CD4-positive, alpha-beta T cell treated with Interleukin-10 for 1 hour (primary cell): ENCODE data around the gene CLCNKB.
A peak's percentile ranks its signal among the peaks of the same experiment; 100 is the strongest.
"Not testable (repeated sequence)": the region's sequence is repeated elsewhere in the genome, so short reads cannot be mapped to it uniquely, and the experiment has no call there.

Experiments
- DNase-seq: peaks from one replicate; pipeline ENCODE4 v3.0.0-alpha.2; 2020

CLCNKB gene

GRCh38 chr1:16043521-16043920, at the start of gene CLCNKB:
CLCNKB (plus strand) TSS chr1:16043782; CDS start chr1:16044493, 711 bp downstream.
- no peak for DNase-seq

- no peak for DNase-seq
These were observed 49.5 kb upstream of the CLCNKB start for GRCh38 chr1:15994081-15994480.

- peak; percentile 53 for DNase-seq
These were observed 48.8 kb upstream of the CLCNKB start for GRCh38 chr1:15994590-15995351.

DNA sequence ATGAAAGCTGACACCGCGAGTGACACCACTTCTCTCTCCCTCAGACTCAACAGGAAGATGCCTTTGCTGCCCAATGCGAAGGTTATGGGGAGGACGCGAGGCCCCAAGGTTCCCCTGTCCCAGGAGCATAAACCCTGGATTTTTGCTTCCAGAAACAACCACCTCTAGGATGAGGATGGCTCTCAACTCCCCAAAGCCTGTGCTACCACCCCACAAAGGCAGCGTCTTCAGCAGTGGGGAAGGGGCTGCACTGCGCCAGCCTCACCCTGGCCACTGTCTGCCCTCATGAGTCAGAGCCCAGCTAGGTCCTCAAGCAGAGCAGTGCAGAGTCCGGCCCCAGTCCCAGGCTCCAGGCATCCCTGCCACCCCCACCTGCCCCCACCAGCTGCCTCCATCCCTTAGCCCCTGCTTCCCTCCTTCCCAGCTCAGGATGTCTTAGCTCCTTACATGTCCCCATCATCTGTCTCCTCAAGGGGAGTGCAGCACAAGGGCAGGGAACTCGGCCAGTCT, 46.5 kb upstream of the CLCNKB start:
- no peak for DNase-seq

DNA sequence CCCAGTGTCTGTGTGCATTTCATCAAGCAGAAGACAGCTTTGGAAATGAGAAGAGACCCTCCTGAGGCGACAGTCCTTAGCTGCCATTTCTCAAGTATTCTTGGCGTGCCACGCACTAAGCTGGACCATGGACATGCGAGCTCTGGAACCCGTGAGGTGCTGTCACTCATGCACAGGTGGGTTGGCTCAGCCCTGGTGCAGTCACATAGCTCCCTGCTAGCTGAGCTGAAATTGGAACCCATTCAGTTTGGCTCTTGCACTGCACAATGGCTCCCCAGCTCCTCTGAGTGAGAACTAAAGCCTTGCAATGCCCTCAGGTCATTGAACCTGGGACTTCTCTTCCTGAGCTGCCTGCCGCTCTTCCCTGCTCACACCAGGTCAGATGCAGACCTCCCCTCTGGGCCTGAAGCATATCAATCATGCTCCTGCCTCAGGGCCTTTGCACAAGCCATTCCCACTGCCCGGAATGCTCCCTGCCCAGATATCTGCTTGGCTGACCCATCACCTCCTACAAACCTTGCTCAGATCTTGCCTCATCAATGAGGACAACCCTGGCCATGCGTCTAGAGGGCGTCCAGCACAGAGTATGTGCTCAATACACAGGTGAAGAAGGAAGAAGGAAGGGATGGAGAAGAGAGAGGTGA, 45.8 kb upstream of the CLCNKB start:
- DNase-seq: no peak

GRCh38 chr1:15998929-15999328, 44.7 kb upstream of the CLCNKB start:
- DNase-seq: no peak

- DNase-seq: not testable (repeated sequence)
These were observed 42.3 kb upstream of the CLCNKB start for GRCh38 chr1:16001274-16001673.

DNA sequence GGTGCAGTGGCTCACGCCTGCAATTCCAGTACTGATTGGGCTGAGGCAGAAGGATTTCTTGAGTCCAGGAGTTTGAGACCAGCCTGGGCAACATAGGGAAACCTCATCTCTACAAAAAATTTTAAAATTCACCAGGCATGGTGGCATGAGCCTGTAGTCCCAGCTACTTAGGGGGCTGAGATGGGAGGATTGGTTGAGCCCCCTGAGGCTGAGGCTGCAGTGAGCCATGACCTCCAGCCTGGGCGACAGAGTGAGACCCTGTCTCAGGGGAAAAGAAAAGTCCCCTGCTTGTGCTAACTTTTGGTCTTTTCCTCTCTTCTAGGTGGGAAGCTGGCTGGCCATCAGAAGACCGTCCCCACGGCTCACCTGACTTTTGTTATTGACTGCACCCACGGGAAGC, 38.0 kb upstream of the CLCNKB start:
- no peak for DNase-seq

DNA sequence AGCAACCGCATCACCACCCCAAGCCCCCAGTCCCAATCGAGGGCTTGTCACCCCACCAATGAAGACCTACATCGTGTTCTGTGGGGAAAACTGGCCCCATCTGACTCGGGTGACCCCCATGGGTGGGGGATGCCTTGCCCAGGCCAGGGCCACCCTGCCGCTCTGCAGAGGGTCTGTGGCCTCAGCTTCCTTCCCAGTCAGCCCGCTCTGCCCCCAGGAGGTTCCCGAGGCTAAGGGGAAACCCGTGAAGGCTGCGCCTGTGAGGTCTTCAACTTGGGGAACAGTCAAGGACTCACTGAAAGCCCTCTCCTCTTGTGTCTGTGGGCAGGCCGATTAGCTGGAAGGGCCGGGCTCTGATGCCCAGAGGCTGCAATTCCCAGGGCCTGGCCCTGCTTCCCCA, 37.6 kb upstream of the CLCNKB start:
- DNase-seq: no peak

DNA sequence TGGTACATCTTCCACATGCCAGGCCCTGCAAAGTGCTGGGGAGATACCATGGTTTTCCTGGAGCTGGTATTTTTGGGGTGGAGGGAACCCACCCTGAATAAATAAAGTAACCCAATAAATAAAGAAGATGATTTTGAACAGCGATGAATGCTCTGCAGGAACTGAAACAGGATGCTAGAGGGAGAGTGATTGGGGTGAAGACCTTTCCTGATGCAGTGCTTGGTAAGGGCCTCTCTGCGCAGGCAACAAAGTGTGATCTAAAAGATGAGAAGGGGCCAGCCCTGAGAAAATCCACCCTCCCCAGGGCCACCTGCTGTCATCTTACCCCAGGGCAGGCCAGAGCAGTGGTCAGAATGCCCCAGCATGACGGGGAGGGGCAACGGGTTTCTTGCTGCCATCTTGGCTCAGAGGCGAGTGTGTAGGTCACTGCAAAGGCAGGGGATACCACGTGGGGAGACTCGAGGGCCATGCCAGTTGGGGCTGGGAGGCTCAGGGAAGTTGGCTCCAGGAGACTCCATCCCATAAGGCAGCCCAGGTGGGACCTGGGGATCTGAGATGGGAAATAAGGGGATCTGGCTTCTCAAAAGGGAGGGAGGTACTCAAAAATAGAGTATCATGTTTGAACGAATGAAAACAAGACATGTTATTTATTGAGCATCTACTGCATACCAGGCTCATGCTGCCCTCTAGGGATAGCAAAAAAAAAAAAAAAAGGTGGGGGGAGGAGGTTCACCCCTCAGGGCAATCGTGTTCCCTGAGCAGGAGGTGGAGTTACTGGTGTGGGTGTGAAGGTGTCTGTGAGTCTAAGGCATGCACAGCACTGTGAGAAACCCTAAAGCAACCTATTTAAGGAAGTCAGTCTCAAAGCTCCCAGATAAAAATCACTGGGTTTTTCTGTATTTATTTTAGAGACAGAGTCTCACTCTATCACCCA, 36.8 kb upstream of the CLCNKB start:
- no peak for DNase-seq

DNA sequence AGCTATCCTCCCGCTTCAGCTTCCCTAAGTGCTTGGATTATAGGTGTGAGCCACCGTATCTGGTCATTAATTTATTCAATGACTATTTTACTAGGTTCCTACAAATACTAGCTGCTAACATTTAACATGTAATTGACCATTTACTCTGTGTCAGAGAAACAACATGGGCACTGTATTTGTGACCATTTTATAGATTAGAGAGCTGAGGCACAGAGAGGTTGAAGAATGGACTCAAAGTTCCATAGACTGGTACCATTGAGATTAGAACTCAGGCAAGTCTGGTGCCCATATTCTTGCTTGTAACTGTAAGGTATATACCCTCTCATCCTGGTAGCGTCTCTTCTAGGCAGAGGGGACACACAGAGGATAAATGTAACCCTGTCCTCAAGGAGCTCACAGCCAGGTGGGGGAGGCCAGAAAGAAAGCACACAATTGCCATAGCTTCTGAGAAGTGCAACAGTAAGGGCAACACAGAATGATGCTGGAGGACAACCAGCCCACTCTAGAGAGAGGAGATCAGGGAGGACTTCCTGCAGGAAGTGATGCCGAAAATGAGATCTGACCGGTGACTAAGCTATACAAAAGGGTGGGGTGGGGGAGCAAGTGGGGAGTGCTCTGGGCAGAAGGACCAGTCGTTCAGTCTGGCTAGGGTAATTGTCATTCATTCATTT, 35.8 kb upstream of the CLCNKB start:
- no peak for DNase-seq

GRCh38 chr1:16009030-16009460, 34.5 kb upstream of the CLCNKB start:
- DNase-seq: peak; percentile 73

- no peak for DNase-seq
These were observed 33.9 kb upstream of the CLCNKB start for GRCh38 chr1:16009678-16010077.

GRCh38 chr1:16010837-16011236, 32.7 kb upstream of the CLCNKB start:
- no peak for DNase-seq

GRCh38 chr1:16011936-16012589, 31.5 kb upstream of the CLCNKB start:
- DNase-seq: no peak

DNA sequence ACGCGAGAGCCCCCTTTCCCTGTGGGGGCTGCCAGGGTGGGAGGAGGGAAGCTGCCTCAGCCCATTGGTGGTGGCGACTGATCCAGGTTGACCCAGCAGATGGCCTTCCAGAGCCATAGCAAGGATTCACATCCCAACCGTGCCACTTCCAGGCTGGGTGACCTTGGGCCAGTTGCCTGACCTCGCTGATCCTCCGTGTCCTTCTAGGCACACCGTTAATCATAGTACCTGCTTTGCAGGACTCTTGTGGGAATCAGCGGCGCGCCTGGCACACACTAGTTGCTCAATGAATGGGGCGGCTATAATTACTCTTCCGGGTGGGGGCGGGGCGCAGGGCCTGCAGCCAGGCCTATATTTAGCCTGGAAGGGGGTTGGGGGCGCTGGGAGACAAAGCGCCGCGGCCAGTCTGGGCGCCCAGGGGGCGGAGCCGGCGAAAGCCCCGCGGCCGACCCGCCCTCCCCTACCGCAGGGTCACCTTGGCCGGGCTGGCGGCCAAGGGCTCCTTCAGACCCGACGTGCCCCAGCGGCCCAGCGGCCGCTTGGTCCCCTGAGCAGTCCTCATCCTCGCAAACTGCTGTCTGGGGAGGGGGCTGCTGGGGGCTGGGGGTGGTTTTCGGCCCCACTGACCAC, 30.9 kb upstream of the CLCNKB start:
- DNase-seq: peak; percentile 20

GRCh38 chr1:16013220-16013907, 30.2 kb upstream of the CLCNKB start:
- DNase-seq: peak; percentile 17

DNA sequence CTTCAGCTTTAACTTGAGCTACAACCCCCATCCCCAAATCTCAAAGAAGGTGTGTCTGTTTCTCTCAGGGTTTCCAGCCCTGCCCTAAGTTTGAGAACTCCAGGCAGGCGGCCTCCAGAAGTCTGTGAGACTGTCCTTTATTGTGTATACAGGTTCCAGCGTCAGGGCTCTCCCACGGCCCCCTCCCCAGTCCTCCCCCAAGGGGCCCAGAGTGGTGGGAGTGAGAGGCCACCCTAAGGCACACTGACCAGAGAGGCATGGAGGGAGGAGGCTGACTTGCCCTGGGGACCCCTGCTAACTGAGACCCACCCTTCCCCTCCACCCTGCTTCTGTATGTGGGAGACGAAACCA, 29.7 kb upstream of the CLCNKB start:
- no peak for DNase-seq

- no peak for DNase-seq
These were observed 28.8 kb upstream of the CLCNKB start for GRCh38 chr1:16014509-16015482.

GRCh38 chr1:16015491-16015890, 28.1 kb upstream of the CLCNKB start:
- DNase-seq: no peak
